BE2C (cell line): ENCODE results near the gene WNT4.

ENCODE experiments used
- DNase-seq: peaks from one replicate; pipeline ENCODE4 v3.0.0-alpha.2; 2020
- H3K27me3 ChIP-seq: fragments of 250-450 bp; sonication (Bioruptor Pico); 2 replicates; pipeline ENCODE4 v1.5.1; 2020; ENCODE audit warnings: mild to moderate bottlenecking
- H3K36me3 ChIP-seq: fragments of 250-450 bp; sonication (Bioruptor Pico); 2 replicates; pipeline ENCODE4 v1.5.1; 2020; ENCODE audit warnings: mild to moderate bottlenecking
- H3K4me1 ChIP-seq: fragments of 250-450 bp; sonication (Bioruptor Pico); 2 replicates; pipeline ENCODE4 v1.5.1; 2020
- H3K4me3 ChIP-seq: 2 replicates; pipeline ENCODE4 v1.5.1; 2011; ENCODE audit warnings: low read depth, low read length
- H3K9me3 ChIP-seq: fragments of 250-450 bp; sonication (Bioruptor Pico); 2 replicates; pipeline ENCODE4 v1.5.1; 2020
- TF ChIP-seq, protein P1 (sequence below): IDR thresholded peaks from 2 replicates; pipeline ENCODE4 v1.5.1; 2012; ENCODE audit warnings: mild to moderate bottlenecking, low read depth, low read length

The WNT4 gene

GRCh38 chr1:22157359-22157966 is 14.6 kb upstream of the WNT4 start:
- H3K36me3 ChIP-seq = no peaks in the 10 kb centered on the region
- no peaks in the 10 kb centered on the region for H3K9me3 ChIP-seq
- H3K4me1 ChIP-seq = no peaks in the 10 kb centered on the region
- DNase-seq = no peak
- H3K4me3 ChIP-seq = no peak overlapping the region
- TF ChIP-seq, protein P1, sequence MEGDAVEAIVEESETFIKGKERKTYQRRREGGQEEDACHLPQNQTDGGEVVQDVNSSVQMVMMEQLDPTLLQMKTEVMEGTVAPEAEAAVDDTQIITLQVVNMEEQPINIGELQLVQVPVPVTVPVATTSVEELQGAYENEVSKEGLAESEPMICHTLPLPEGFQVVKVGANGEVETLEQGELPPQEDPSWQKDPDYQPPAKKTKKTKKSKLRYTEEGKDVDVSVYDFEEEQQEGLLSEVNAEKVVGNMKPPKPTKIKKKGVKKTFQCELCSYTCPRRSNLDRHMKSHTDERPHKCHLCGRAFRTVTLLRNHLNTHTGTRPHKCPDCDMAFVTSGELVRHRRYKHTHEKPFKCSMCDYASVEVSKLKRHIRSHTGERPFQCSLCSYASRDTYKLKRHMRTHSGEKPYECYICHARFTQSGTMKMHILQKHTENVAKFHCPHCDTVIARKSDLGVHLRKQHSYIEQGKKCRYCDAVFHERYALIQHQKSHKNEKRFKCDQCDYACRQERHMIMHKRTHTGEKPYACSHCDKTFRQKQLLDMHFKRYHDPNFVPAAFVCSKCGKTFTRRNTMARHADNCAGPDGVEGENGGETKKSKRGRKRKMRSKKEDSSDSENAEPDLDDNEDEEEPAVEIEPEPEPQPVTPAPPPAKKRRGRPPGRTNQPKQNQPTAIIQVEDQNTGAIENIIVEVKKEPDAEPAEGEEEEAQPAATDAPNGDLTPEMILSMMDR = no peak
- no peaks in the 10 kb centered on the region for H3K27me3 ChIP-seq

GRCh38 chr1:22155517-22155916 is 12.6 kb upstream of the WNT4 start:
- Histone ChIP-seq H3K27me3 (no peaks in the 10 kb centered on the region), H3K9me3 (no peaks in the 10 kb centered on the region), H3K4me3 (no peak overlapping the region), H3K4me1 (no peaks in the 10 kb centered on the region), H3K36me3 (no peaks in the 10 kb centered on the region)
- no peak for DNase-seq
- TF ChIP-seq, protein P1 = no peak

DNA sequence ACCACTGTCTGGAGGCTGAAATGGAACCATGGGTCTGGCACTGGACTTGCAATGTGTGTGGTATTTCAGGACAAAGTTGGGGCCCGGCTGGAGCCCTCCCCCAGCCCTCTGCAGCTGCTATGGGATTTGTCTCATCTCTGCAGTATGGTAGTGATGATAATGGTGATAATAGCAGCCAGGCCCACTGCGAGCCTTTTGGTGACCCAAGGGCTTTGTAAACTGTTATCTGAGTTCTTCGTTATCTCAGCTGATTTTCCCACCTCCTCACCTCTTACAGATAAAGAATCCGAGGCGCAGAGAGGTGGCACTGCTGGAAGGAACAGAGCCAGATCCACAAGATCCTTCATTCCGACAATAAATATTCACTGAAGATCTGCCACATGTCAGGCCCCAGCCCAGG is 11.7 kb upstream of the WNT4 start:
- no peak for DNase-seq

DNA sequence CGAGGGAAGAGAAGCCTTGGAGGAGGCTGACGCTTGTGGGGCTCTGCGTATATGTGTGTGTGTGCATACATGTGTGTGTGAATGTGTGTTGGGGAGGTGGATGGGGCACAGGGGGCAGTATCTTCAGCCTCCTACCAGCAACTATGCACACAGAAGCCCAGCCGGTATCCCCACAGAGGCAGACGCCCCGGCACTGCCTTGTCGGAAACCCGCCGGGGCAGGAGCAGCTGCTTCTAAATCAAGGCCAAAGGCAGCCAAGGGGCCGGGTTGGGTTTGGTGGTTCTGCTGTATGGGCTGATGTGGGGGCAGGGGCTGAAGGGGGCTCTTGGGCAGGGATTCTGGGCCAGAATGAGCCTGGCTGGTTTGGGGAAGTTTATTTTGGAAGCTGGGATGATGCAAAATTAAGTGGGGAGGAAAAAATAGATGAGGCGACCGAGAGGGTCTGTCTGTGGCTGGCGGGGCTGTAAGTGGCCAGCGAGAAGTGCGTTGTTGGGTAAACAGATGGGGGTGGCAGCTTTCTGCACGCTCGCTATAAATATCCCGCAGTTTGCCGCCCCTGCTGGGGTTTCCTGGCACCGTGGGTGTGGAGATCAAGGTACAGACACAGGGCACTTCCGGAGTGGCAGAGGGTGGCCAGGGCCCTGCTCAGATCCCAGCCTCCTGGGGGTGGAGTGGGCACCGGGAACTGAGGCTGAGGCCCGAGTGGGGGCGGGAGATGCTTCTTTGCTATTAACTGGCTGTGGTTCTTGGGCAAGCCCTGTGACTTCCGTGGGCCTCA is 11.0 kb upstream of the WNT4 start:
- Histone ChIP-seq H3K9me3 (no peaks in the 10 kb centered on the region), H3K36me3 (no peaks in the 10 kb centered on the region), H3K4me3 (no peak overlapping the region), H3K27me3 (no peaks in the 10 kb centered on the region), H3K4me1 (no peaks in the 10 kb centered on the region)
- DNase-seq = no peak
- TF ChIP-seq, protein P1 = no peak

More for the DNA sequence above, 11.7 kb upstream of the WNT4 start:
- no peaks in the 10 kb centered on the region for H3K9me3 ChIP-seq
- TF ChIP-seq, protein P1 = no peak
- H3K4me1 ChIP-seq = no peaks in the 10 kb centered on the region
- H3K36me3 ChIP-seq = no peaks in the 10 kb centered on the region
- H3K4me3 ChIP-seq = no peak overlapping the region
- H3K27me3 ChIP-seq = no peaks in the 10 kb centered on the region

DNA sequence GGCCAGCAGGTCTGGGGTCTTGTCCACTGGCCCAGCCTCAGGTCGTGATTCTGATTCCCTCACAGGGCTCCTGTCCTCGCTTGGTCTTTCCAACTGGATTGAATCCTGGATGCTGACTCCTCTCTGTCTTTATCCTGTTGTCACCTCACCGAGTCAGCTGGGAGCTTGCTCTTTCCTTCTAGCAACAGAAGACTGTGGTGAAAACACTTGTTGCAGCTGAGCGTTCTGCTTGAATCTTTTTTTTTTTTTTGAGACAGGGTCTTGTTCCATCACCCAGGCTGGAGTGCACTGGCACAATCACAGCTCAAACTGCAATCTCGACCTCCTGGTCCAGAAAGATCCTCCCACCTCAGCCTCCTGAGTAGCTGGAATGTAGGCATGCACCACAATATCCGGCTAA is 8.0 kb upstream of the WNT4 start:
- H3K9me3 ChIP-seq = no peaks in the 10 kb centered on the region
- no peaks in the 10 kb centered on the region for H3K36me3 ChIP-seq
- no peak overlapping the region for H3K4me3 ChIP-seq
- no peaks in the 10 kb centered on the region for H3K4me1 ChIP-seq
- no peak for DNase-seq
- TF ChIP-seq, protein P1 = no peak
- no peaks in the 10 kb centered on the region for H3K27me3 ChIP-seq
